ENCODE results near the gene CUBN.
"Not testable (repeated sequence)": the region's sequence is repeated elsewhere in the genome, so short reads cannot be mapped to it uniquely, and the experiment has no call there.

Gene CUBN

DNA sequence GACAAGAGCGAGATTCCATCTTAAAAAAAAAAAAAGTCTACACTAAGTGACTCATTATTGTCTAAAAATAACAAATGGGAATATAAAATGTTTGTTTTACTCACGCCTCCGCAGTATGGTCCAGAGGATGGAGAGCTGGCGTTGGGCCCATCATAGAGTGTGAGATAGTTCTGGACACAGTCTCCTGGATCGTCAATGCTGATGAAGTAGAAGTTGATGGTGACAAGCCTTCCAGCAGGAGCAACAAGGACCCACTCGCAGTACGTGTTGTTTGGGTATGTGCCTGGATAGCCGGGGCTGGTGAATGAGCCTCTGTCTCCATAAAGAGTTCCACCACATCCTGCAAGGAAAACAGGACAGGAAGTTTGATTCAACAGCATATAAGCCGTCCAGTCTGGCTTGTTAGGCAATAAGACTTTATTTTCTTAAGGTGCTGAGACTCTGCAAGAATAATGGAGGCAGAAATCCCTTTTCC lies 300.9 kb downstream of the CUBN start:
- TF ChIP-seq, protein P1, sequence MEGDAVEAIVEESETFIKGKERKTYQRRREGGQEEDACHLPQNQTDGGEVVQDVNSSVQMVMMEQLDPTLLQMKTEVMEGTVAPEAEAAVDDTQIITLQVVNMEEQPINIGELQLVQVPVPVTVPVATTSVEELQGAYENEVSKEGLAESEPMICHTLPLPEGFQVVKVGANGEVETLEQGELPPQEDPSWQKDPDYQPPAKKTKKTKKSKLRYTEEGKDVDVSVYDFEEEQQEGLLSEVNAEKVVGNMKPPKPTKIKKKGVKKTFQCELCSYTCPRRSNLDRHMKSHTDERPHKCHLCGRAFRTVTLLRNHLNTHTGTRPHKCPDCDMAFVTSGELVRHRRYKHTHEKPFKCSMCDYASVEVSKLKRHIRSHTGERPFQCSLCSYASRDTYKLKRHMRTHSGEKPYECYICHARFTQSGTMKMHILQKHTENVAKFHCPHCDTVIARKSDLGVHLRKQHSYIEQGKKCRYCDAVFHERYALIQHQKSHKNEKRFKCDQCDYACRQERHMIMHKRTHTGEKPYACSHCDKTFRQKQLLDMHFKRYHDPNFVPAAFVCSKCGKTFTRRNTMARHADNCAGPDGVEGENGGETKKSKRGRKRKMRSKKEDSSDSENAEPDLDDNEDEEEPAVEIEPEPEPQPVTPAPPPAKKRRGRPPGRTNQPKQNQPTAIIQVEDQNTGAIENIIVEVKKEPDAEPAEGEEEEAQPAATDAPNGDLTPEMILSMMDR (conservative IDR thresholded peaks at IDR 0.05) = no peak
- no peak overlapping the region for H3K27ac ChIP-seq

DNA sequence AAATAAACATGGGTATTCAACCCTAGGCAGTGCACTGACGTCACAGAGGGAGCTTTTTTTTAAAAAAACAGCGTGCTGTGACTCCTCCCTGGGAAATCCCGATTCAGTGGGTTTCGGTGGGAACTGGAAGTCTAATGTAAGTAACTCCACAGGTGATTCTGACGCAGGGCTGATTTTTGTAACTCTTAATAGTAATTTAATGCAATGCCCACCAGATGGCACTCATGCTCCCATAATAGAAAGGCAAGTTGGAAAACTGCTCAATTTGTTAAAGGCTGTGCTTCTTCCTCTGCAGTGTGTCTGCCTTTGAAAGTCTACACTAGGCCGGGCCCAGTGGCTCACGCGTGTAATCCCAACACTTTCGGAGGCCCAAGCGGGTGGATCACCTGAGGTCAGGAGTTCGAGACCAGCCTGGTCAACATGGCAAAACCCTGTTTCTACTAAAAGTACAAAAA lies 301.5 kb downstream of the CUBN start:
- H3K27ac ChIP-seq = no peak overlapping the region
- TF ChIP-seq, protein P1 (conservative IDR thresholded peaks at IDR 0.05) = peak; percentile 66

DNA sequence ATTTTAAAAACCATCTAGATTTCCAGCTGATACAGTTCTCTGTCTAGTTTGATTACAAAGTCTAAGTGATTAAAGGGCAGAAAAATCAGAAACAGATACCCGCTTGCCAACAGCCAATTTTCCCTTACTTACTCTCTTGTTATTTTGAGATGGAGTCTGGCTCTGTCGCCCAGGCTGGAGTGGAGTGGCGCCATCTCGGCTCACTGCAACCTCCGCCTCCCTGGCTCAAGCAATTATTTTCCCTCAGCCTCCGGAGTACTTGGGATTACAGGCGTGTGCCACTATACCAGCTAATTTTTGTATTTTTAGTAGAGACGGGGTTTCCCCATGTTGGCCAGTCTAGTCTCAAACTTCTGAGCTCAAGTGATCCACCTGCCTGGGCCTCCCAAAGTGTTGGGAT lies 302.1 kb downstream of the CUBN start:
- not testable (repeated sequence) for H3K27ac ChIP-seq

DNA sequence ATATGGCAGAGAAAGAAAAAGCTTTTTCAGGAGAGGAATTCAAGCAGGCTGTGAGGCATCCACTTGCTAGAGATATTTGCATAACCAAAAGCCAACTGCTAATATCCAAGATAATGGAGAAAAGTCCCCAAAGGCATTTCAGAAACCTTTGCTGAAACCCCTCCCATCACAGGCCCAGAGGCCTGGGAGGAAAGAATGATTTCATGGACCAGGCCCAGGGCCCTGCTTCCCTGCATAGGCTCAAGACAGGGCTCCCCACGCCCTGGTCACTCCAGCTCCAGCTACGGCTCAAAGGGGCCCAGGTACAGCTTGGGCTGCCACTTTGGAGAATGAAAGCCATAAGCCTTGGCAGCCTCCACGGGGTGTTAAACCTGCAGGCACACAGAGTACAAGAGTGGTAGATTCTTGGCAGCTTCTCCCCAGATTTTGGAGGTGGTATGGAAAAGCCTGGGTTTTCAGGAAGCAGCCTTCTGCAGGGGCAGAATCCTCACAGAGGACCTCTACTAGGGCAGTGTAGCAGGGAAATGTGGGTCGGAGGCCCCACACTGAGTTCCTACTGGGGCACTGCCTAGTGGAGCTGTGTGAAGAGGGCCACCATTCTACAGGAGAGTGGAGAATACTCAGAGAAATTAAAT lies 306.8 kb downstream of the CUBN start:
- TF ChIP-seq, protein P1 (conservative IDR thresholded peaks at IDR 0.05) = no peak
- H3K27ac ChIP-seq = no peak overlapping the region

DNA sequence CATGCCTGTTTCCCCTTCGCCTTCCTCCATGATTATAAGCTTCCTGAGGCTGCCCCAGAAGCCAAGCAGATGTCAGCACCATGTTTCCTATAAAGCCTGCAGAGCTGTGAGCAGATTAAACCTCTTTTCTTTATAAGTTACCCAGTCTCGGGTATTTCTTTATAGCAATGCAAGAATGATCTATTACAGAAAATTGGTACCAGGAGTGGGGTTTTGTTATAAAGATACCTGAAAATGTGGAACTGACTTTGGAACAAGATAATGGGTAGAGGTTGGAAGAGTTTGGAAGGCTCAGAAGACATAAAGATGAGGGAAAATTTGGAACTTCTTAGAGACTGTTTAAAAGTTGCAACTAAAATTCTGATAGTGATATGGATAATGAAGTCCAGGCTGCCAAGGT lies 307.6 kb downstream of the CUBN start:
- TF ChIP-seq, protein P1 (conservative IDR thresholded peaks at IDR 0.05) = no peak
- no peak overlapping the region for H3K27ac ChIP-seq

DNA sequence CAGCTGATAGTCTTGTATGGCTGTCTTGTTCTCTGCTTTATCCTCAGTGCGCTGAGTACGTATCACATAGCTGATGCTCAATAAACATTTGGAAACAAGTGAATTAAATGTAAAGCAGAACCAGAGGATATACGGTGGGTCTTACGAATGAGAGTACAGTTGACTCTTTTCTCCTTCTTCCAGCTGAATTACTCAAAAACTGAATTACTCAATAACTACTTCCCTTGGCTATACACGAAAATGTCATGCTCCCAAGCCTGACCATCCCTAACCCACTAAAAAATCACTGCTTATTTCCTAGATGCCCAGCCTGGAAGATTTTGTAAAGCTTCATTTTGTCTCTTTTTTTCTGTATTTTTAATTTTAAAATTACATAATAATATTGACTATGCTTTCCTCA lies 309.2 kb downstream of the CUBN start:
- TF ChIP-seq, protein P1 (conservative IDR thresholded peaks at IDR 0.05) = no peak
- no peak overlapping the region for H3K27ac ChIP-seq

DNA sequence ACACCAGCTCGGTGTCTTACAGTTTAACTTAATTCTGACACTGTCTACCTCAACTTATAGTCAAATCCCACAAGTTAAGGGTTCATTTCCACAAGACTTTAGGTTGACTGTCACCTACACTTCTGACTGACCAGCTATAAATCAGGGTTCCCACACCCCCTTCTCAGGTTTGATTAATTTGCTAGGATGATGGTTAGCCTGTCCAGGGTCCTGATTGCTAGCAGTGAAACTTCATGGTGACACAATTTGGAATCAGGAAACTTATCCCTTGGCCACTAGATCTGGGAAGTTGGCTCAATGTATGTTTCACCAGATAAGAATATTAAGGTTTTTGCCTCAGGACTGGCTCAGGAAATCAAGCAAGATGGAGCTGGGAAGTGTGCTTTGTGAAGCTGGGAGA lies 309.6 kb downstream of the CUBN start:
- TF ChIP-seq, protein P1 (conservative IDR thresholded peaks at IDR 0.05) = no peak
- H3K27ac ChIP-seq = no peak overlapping the region

DNA sequence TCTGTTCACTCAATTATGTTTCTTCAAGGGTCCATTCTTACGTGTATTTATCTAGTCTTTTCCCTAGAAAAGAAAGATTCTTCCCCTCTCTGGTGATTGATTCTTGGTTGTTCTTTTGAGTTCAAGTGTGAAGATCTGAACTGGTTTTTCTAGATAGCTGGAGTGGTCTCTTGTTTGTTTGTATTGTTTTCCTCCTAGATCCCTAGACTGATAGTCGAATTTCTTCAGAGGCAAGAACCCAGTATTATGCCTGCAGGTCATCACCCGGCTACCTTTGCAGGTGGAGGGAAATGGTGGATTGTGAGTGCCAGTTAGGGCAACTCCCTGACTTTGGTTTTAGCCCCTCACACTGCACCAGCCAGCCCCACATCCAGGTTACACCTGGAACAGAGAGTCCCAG lies 310.2 kb downstream of the CUBN start:
- TF ChIP-seq, protein P1 (conservative IDR thresholded peaks at IDR 0.05) = no peak
- H3K27ac ChIP-seq = no peak overlapping the region
